ENCODE data around the gene LDAH. TPM values are rescaled to one million over a fixed set of nuclear protein-coding genes. Genes with fewer than 3 reads are reported as not detected.

LDAH gene
- total RNA-seq, 4 donors from 2014 or later = 7.4 to 14.5 (median 13.5) TPM

DNA sequence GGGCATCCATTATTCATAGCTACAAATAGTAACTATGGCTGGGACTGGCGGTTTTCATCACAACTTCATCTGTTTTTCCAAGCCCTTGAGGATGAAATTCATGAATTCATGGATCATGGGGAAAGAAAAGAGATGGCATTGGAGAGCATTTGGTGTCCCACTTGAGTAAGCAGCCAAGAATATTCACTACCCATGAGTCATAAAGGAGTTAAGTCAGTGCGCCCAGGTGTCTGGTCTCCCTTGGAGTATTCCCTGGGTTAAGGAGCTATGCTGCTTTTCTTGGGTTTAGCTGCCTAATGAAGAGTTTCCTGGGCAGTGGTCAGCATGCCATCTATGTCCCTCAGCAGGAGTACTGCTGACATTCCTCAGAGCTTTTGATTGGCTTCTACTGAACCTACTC lies 21.3 kb upstream of the LDAH start:
- Histone ChIP-seq H3K9me3 (peaks cover 0 to under 1% (median 0%) of the 10 kb centered on the region in 4 donors), H3K27me3 (no peaks in the 10 kb centered on the region), H3K36me3 (no peaks in the 10 kb centered on the region), H3K4me1 (no peaks in the 10 kb centered on the region), H3K27ac (no peak overlapping the region), H3K4me3 (no peak overlapping the region)
- no peak for DNase-seq
- TF ChIP-seq POLR2A (IDR thresholded peaks at IDR 0.05) = no peak
- no peak for TF ChIP-seq CTCF (IDR thresholded peaks at IDR 0.05)

DNA sequence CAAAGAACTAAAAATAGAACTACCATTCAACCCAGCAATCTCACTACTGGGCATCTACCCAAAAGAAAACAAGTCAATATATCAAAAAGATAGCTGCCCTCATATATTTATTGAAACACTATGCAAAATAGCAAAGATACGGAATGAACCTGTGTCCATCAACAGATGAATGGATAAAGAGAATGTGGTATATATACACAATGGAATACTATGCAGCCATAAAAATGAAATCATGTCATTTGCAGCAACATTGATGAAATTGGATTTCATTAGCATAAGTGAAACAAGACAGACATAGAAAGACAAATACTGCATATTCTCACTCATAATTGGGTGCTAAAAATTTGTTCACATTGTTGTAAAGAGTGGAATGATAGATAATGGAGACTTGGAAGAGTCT lies 16.2 kb upstream of the LDAH start:
- DNase-seq = no peak
- Histone ChIP-seq H3K4me1 (no peaks in the 10 kb centered on the region), H3K27ac (no peak overlapping the region), H3K4me3 (no peak overlapping the region), H3K27me3 (no peaks in the 10 kb centered on the region), H3K36me3 (no peaks in the 10 kb centered on the region), H3K9me3 (peaks cover 0 to 3% (median 0%) of the 10 kb centered on the region in 4 donors)
- TF ChIP-seq CTCF (IDR thresholded peaks at IDR 0.05) (no peak), POLR2A (IDR thresholded peaks at IDR 0.05) (no peak)

DNA sequence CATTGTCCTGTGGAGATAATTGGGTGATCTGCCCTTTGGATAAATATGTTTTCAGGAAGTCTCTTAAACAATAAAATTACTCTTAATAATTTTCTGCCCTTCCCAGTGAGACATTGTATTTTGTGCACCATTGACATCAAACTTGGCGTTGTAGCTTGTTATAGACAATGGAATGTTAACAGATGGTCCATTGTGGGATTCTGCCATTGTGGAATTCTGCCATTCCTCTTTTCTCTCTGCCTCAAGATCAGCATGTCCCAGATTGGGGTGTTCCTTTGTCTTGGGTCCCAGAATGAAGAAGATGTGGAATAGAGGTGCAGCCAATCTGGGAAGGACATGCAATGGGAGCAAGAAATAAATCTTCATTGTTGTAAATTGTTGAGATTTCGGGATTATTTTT lies 15.1 kb upstream of the LDAH start:
- no peak for DNase-seq
- H3K36me3 ChIP-seq = no peaks in the 10 kb centered on the region
- H3K9me3 ChIP-seq = peaks cover 0 to 3% (median 0%) of the 10 kb centered on the region in 4 donors
- H3K27ac ChIP-seq = no peak overlapping the region
- H3K4me1 ChIP-seq = no peaks in the 10 kb centered on the region
- no peaks in the 10 kb centered on the region for H3K27me3 ChIP-seq
- H3K4me3 ChIP-seq = no peak overlapping the region
- no peak for TF ChIP-seq CTCF (IDR thresholded peaks at IDR 0.05)
- no peak for TF ChIP-seq POLR2A (IDR thresholded peaks at IDR 0.05)

GRCh38 chr2:20836521-20836920 lies 13.6 kb upstream of the LDAH start:
- TF ChIP-seq POLR2A (IDR thresholded peaks at IDR 0.05) (no peak), CTCF (IDR thresholded peaks at IDR 0.05) (no peak)
- Histone ChIP-seq H3K9me3 (peaks cover 0 to 3% (median 0%) of the 10 kb centered on the region in 4 donors), H3K4me3 (no peak overlapping the region), H3K36me3 (no peaks in the 10 kb centered on the region), H3K27ac (no peak overlapping the region), H3K27me3 (no peaks in the 10 kb centered on the region), H3K4me1 (no peaks in the 10 kb centered on the region)
- no peak for DNase-seq

DNA sequence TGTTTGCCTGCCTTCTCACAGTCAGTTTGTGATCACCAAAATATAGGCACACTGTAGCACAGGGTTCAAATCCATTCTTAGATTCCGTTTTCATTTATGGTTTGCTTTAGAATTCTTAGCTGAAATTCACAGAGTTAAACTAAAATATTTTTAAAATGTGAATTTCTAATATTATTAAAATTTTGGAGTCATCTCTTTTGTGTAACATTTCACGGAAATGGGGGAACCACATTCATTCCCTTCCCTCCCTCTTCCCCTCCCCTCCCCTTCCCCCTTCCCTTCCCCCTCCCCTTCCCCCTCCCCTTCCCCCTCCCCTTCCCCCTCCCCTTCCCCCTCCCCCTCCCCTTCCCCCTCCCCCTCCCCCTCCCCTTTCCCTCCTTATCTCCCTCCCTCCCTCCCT lies 11.4 kb upstream of the LDAH start:
- H3K36me3 ChIP-seq = no peaks in the 10 kb centered on the region
- no peak for DNase-seq
- H3K4me3 ChIP-seq = no peak overlapping the region
- H3K9me3 ChIP-seq = peaks cover 0 to 3% (median 0%) of the 10 kb centered on the region in 4 donors
- TF ChIP-seq POLR2A (IDR thresholded peaks at IDR 0.05) (no peak), CTCF (IDR thresholded peaks at IDR 0.05) (no peak)
- H3K4me1 ChIP-seq = no peaks in the 10 kb centered on the region
- H3K27me3 ChIP-seq = no peaks in the 10 kb centered on the region
- no peak overlapping the region for H3K27ac ChIP-seq

- no peak overlapping the region for H3K27ac ChIP-seq
- H3K9me3 ChIP-seq = no peaks in the 10 kb centered on the region
- no peaks in the 10 kb centered on the region for H3K27me3 ChIP-seq
- no peak overlapping the region for H3K4me3 ChIP-seq
- no peak for DNase-seq
- H3K36me3 ChIP-seq = no peaks in the 10 kb centered on the region
- TF ChIP-seq CTCF (IDR thresholded peaks at IDR 0.05) (no peak), POLR2A (IDR thresholded peaks at IDR 0.05) (no peak)
- H3K4me1 ChIP-seq = no peaks in the 10 kb centered on the region
These were observed 9.7 kb upstream of the LDAH start for GRCh38 chr2:20832606-20833005.
